Tibial artery (tissue), 4 donors: Measurements from ENCODE around the gene RBM19.

Experiments
- DNase-seq, 2 donors: peaks; one replicate each; pipeline ENCODE4 v3.0.0-alpha.2; 2019
- H3K27ac ChIP-seq, 2 donors: fragments of 200-600 bp; sonication (generic) in 1 of 2; 1 replicate in 1 of 2; 2 replicates in 1 of 2; pipeline ENCODE4 v1.5.1; 2018 to 2019; ENCODE audit warnings: mild to moderate bottlenecking in 1 of 2
- H3K27me3 ChIP-seq, 2 donors: fragments of 200-600 bp; sonication (generic) in 1 of 2; one replicate each; pipeline versions ENCODE4 v1.5.1 to v1.6.0; 2016 to 2019
- H3K36me3 ChIP-seq, 3 donors: fragments of 200-600 bp; sonication (generic) in 2 of 3; one replicate each; pipeline ENCODE4 v1.5.1; 2016 to 2019; ENCODE audit warnings: mild to moderate bottlenecking in 2 of 3
- H3K4me1 ChIP-seq, 4 donors: fragments of 200-600 bp; sonication (generic) in 2 of 4; 1 replicate in 3 of 4; 2 replicates in 1 of 4; pipeline ENCODE4 v1.5.1; 2016 to 2019
- H3K4me3 ChIP-seq, 2 donors: fragments of 200-600 bp; sonication (generic) in 1 of 2; 1 replicate in 1 of 2; 2 replicates in 1 of 2; pipeline ENCODE4 v1.5.1; 2018 to 2019; ENCODE audit warnings: mild to moderate bottlenecking in 2 of 2
- H3K9me3 ChIP-seq, 3 donors: fragments of 200-600 bp; sonication (generic) in 1 of 3; one replicate each; pipeline ENCODE4 v1.5.1; 2016 to 2019
- CTCF ChIP-seq, 2 experiments: fragments of 200-600 bp in 1 of 2; fragments of 450-650 bp in 1 of 2; IDR thresholded peaks; one replicate each; pipeline ENCODE4 v1.5.1; 2017 to 2019; ENCODE audit warnings: antibody characterized with exemption in 2 of 2, mild to moderate bottlenecking in 1 of 2, moderate library complexity in 1 of 2
- intact Hi-C: fragments of 100-400 bp; cut with DNase I; formaldehyde crosslinking; loops from one replicate; pipeline ENCODE4 v1.15.0; 2023; ENCODE audit warnings: low total_unique reads

RBM19 gene

GRCh38 chr12:113936460-113936859 lies 29.7 kb downstream of the RBM19 start:
- Histone ChIP-seq H3K27me3 (no peaks in the 10 kb centered on the region), H3K36me3 (peaks cover 71 to 97% (median 80%) of the 10 kb centered on the region in 3 donors), H3K4me3 (no peak overlapping the region), H3K27ac (no peak overlapping the region), H3K9me3 (no peaks in the 10 kb centered on the region), H3K4me1 (peaks cover 0 to 6% (median 6%) of the 10 kb centered on the region in 4 donors)
- DNase-seq, result no peak
- intact Hi-C loops, result no loop called here
- no peak for TF ChIP-seq CTCF (IDR thresholded peaks at IDR 0.05)

GRCh38 chr12:113935459-113935858 lies 30.7 kb downstream of the RBM19 start:
- no peak for TF ChIP-seq CTCF (IDR thresholded peaks at IDR 0.05)
- intact Hi-C loops, result no loop called here

GRCh38 chr12:113934946-113935345 lies 31.2 kb downstream of the RBM19 start:
- no peak for TF ChIP-seq CTCF (IDR thresholded peaks at IDR 0.05)
- H3K27me3 ChIP-seq, result no peaks in the 10 kb centered on the region
- no peak overlapping the region for H3K4me3 ChIP-seq
- no peak for DNase-seq
- peaks cover 67 to 96% (median 74%) of the 10 kb centered on the region in 3 donors for H3K36me3 ChIP-seq
- no peaks in the 10 kb centered on the region for H3K9me3 ChIP-seq
- peaks cover 0 to 6% (median 6%) of the 10 kb centered on the region in 4 donors for H3K4me1 ChIP-seq
- no peak overlapping the region for H3K27ac ChIP-seq
- intact Hi-C loops, result no loop called here

More at GRCh38 chr12:113935459-113935858, 30.7 kb downstream of the RBM19 start:
- peaks cover 71 to 96% (median 78%) of the 10 kb centered on the region in 3 donors for H3K36me3 ChIP-seq
- no peak overlapping the region for H3K27ac ChIP-seq
- DNase-seq, result no peak
- H3K9me3 ChIP-seq, result no peaks in the 10 kb centered on the region
- H3K4me3 ChIP-seq, result no peak overlapping the region
- H3K4me1 ChIP-seq, result peaks cover 0 to 6% (median 6%) of the 10 kb centered on the region in 4 donors
- no peaks in the 10 kb centered on the region for H3K27me3 ChIP-seq

GRCh38 chr12:113934060-113934814 lies 31.9 kb downstream of the RBM19 start:
- DNase-seq, result no peak
- H3K27me3 ChIP-seq, result no peaks in the 10 kb centered on the region
- TF ChIP-seq CTCF (IDR thresholded peaks at IDR 0.05), result no peak
- H3K36me3 ChIP-seq, result peaks cover 60 to 95% (median 68%) of the 10 kb centered on the region in 3 donors
- intact Hi-C loops, result no loop called here
- H3K27ac ChIP-seq, result no peak overlapping the region
- H3K4me3 ChIP-seq, result no peak overlapping the region
- peaks cover 0 to 6% (median 6%) of the 10 kb centered on the region in 4 donors for H3K4me1 ChIP-seq
- H3K9me3 ChIP-seq, result no peaks in the 10 kb centered on the region

- DNase-seq, result peak in 1 of 2 donors; percentile 27
- H3K27me3 ChIP-seq, result no peaks in the 10 kb centered on the region
- peaks cover 55 to 94% (median 68%) of the 10 kb centered on the region in 3 donors for H3K36me3 ChIP-seq
- intact Hi-C loops, result no loop called here
- peaks cover 0 to 6% (median 6%) of the 10 kb centered on the region in 4 donors for H3K4me1 ChIP-seq
- TF ChIP-seq CTCF (IDR thresholded peaks at IDR 0.05), result no peak
- no peak overlapping the region for H3K4me3 ChIP-seq
- H3K27ac ChIP-seq, result no peak overlapping the region
- H3K9me3 ChIP-seq, result no peaks in the 10 kb centered on the region
Measured at GRCh38 chr12:113933201-113933786, 32.8 kb downstream of the RBM19 start.
